ENCODE results near the gene CDH7.

CDH7 gene

GRCh38 chr18:65901522-65901921 is 150.7 kb downstream of the CDH7 start:
- no peak for DNase-seq (ENCODE audit: low read depth, low spot score)
- no peak overlapping the region for H3K27ac ChIP-seq (ENCODE audit: low read length)
- WGBS (ENCODE audit: insufficient coverage, insufficient read length): no CpG with 5 or more reads among the region's 1 CpG
- no peaks in the 10 kb centered on the region for H3K36me3 ChIP-seq (ENCODE audit: control insufficient read depth, insufficient read depth, low read length)
- H3K9me3 ChIP-seq (ENCODE audit: control insufficient read depth, insufficient read depth, low read length): no peaks in the 10 kb centered on the region
- no peak overlapping the region for H3K4me3 ChIP-seq (ENCODE audit: low read length)
- no peaks in the 10 kb centered on the region for H3K4me1 ChIP-seq (ENCODE audit: control insufficient read depth, insufficient read depth, low read length)
- peaks cover 14% of the 10 kb centered on the region for H3K27me3 ChIP-seq (ENCODE audit: control insufficient read depth, insufficient read depth, low read length)

- no peaks in the 10 kb centered on the region for H3K9me3 ChIP-seq (ENCODE audit: control insufficient read depth, insufficient read depth, low read length)
- WGBS (ENCODE audit: insufficient coverage, insufficient read length): no CpG with 5 or more reads among the region's 1 CpG
- H3K4me3 ChIP-seq (ENCODE audit: low read length): no peak overlapping the region
- peaks cover 30% of the 10 kb centered on the region for H3K27me3 ChIP-seq (ENCODE audit: control insufficient read depth, insufficient read depth, low read length)
- no peaks in the 10 kb centered on the region for H3K36me3 ChIP-seq (ENCODE audit: control insufficient read depth, insufficient read depth, low read length)
- no peak overlapping the region for H3K27ac ChIP-seq (ENCODE audit: low read length)
- no peak for DNase-seq (ENCODE audit: low read depth, low spot score)
- H3K4me1 ChIP-seq (ENCODE audit: control insufficient read depth, insufficient read depth, low read length): no peaks in the 10 kb centered on the region
Measured at GRCh38 chr18:65906621-65907034, 155.8 kb downstream of the CDH7 start.

- Histone ChIP-seq H3K4me3 (ENCODE audit: low read length) (no peak overlapping the region), H3K27ac (ENCODE audit: low read length) (no peak overlapping the region), H3K9me3 (ENCODE audit: control insufficient read depth, insufficient read depth, low read length) (no peaks in the 10 kb centered on the region), H3K36me3 (ENCODE audit: control insufficient read depth, insufficient read depth, low read length) (no peaks in the 10 kb centered on the region), H3K4me1 (ENCODE audit: control insufficient read depth, insufficient read depth, low read length) (no peaks in the 10 kb centered on the region), H3K27me3 (ENCODE audit: control insufficient read depth, insufficient read depth, low read length) (peaks cover 30% of the 10 kb centered on the region)
- no CpG with 5 or more reads among the region's 2 CpGs for WGBS (ENCODE audit: insufficient coverage, insufficient read length)
- no peak for DNase-seq (ENCODE audit: low read depth, low spot score)
Measured at GRCh38 chr18:65907281-65907680, 156.5 kb downstream of the CDH7 start.

- Histone ChIP-seq H3K4me1 (ENCODE audit: control insufficient read depth, insufficient read depth, low read length) (no peaks in the 10 kb centered on the region), H3K27me3 (ENCODE audit: control insufficient read depth, insufficient read depth, low read length) (no peaks in the 10 kb centered on the region), H3K36me3 (ENCODE audit: control insufficient read depth, insufficient read depth, low read length) (no peaks in the 10 kb centered on the region), H3K27ac (ENCODE audit: low read length) (no peak overlapping the region), H3K9me3 (ENCODE audit: control insufficient read depth, insufficient read depth, low read length) (no peaks in the 10 kb centered on the region), H3K4me3 (ENCODE audit: low read length) (no peak overlapping the region)
- no peak for DNase-seq (ENCODE audit: low read depth, low spot score)
- WGBS (ENCODE audit: insufficient coverage, insufficient read length): no CpG with 5 or more reads among the region's 3 CpGs
Measured at GRCh38 chr18:65919018-65919417, 168.2 kb downstream of the CDH7 start.

GRCh38 chr18:65919663-65920062 is 168.9 kb downstream of the CDH7 start:
- no CpG with 5 or more reads among the region's 3 CpGs for WGBS (ENCODE audit: insufficient coverage, insufficient read length)
- no peaks in the 10 kb centered on the region for H3K27me3 ChIP-seq (ENCODE audit: control insufficient read depth, insufficient read depth, low read length)
- H3K4me3 ChIP-seq (ENCODE audit: low read length): no peak overlapping the region
- no peaks in the 10 kb centered on the region for H3K9me3 ChIP-seq (ENCODE audit: control insufficient read depth, insufficient read depth, low read length)
- DNase-seq (ENCODE audit: low read depth, low spot score): no peak
- H3K27ac ChIP-seq (ENCODE audit: low read length): no peak overlapping the region
- no peaks in the 10 kb centered on the region for H3K36me3 ChIP-seq (ENCODE audit: control insufficient read depth, insufficient read depth, low read length)
- H3K4me1 ChIP-seq (ENCODE audit: control insufficient read depth, insufficient read depth, low read length): no peaks in the 10 kb centered on the region

GRCh38 chr18:65922103-65922502 is 171.3 kb downstream of the CDH7 start:
- no peak for DNase-seq (ENCODE audit: low read depth, low spot score)
- no peaks in the 10 kb centered on the region for H3K9me3 ChIP-seq (ENCODE audit: control insufficient read depth, insufficient read depth, low read length)
- H3K4me1 ChIP-seq (ENCODE audit: control insufficient read depth, insufficient read depth, low read length): no peaks in the 10 kb centered on the region
- H3K27ac ChIP-seq (ENCODE audit: low read length): no peak overlapping the region
- no peaks in the 10 kb centered on the region for H3K36me3 ChIP-seq (ENCODE audit: control insufficient read depth, insufficient read depth, low read length)
- H3K27me3 ChIP-seq (ENCODE audit: control insufficient read depth, insufficient read depth, low read length): no peaks in the 10 kb centered on the region
- H3K4me3 ChIP-seq (ENCODE audit: low read length): no peak overlapping the region
- no CpG with 5 or more reads among the region's 1 CpG for WGBS (ENCODE audit: insufficient coverage, insufficient read length)

- DNase-seq (ENCODE audit: low read depth, low spot score): no peak
Measured at GRCh38 chr18:65924904-65925303, 174.1 kb downstream of the CDH7 start.

GRCh38 chr18:65934874-65935273 is 184.1 kb downstream of the CDH7 start:
- WGBS (ENCODE audit: insufficient coverage, insufficient read length): 100% methylated on average over 1 of the region's 2 CpGs
- no peak for DNase-seq (ENCODE audit: low read depth, low spot score)
- no peak overlapping the region for H3K27ac ChIP-seq (ENCODE audit: low read length)

More at GRCh38 chr18:65924904-65925303, 174.1 kb downstream of the CDH7 start:
- H3K36me3 ChIP-seq (ENCODE audit: control insufficient read depth, insufficient read depth, low read length): no peaks in the 10 kb centered on the region
- no peaks in the 10 kb centered on the region for H3K9me3 ChIP-seq (ENCODE audit: control insufficient read depth, insufficient read depth, low read length)
- H3K27ac ChIP-seq (ENCODE audit: low read length): no peak overlapping the region
- no peaks in the 10 kb centered on the region for H3K4me1 ChIP-seq (ENCODE audit: control insufficient read depth, insufficient read depth, low read length)
- no peak overlapping the region for H3K4me3 ChIP-seq (ENCODE audit: low read length)
- no CpG with 5 or more reads among the region's 3 CpGs for WGBS (ENCODE audit: insufficient coverage, insufficient read length)
- H3K27me3 ChIP-seq (ENCODE audit: control insufficient read depth, insufficient read depth, low read length): no peaks in the 10 kb centered on the region

GRCh38 chr18:65936678-65937077 is 185.9 kb downstream of the CDH7 start:
- no peak overlapping the region for H3K27ac ChIP-seq (ENCODE audit: low read length)
- H3K36me3 ChIP-seq (ENCODE audit: control insufficient read depth, insufficient read depth, low read length): no peaks in the 10 kb centered on the region
- H3K4me3 ChIP-seq (ENCODE audit: low read length): no peak overlapping the region
- no CpG with 5 or more reads among the region's 1 CpG for WGBS (ENCODE audit: insufficient coverage, insufficient read length)
- H3K9me3 ChIP-seq (ENCODE audit: control insufficient read depth, insufficient read depth, low read length): no peaks in the 10 kb centered on the region
- no peak for DNase-seq (ENCODE audit: low read depth, low spot score)
- peaks cover 1% of the 10 kb centered on the region; the same call in 1 of the 2 replicates for H3K4me1 ChIP-seq (ENCODE audit: control insufficient read depth, insufficient read depth, low read length)
- no peaks in the 10 kb centered on the region for H3K27me3 ChIP-seq (ENCODE audit: control insufficient read depth, insufficient read depth, low read length)

More at GRCh38 chr18:65934874-65935273, 184.1 kb downstream of the CDH7 start:
- Histone ChIP-seq H3K4me1 (ENCODE audit: control insufficient read depth, insufficient read depth, low read length) (peaks cover 1% of the 10 kb centered on the region; the same call in 1 of the 2 replicates), H3K27me3 (ENCODE audit: control insufficient read depth, insufficient read depth, low read length) (no peaks in the 10 kb centered on the region), H3K36me3 (ENCODE audit: control insufficient read depth, insufficient read depth, low read length) (no peaks in the 10 kb centered on the region), H3K4me3 (ENCODE audit: low read length) (no peak overlapping the region), H3K9me3 (ENCODE audit: control insufficient read depth, insufficient read depth, low read length) (no peaks in the 10 kb centered on the region)

- no peak for DNase-seq (ENCODE audit: low read depth, low spot score)
- H3K4me1 ChIP-seq (ENCODE audit: control insufficient read depth, insufficient read depth, low read length): peaks cover 1% of the 10 kb centered on the region; the same call in 1 of the 2 replicates
- no peak overlapping the region for H3K27ac ChIP-seq (ENCODE audit: low read length)
- no peaks in the 10 kb centered on the region for H3K27me3 ChIP-seq (ENCODE audit: control insufficient read depth, insufficient read depth, low read length)
- H3K36me3 ChIP-seq (ENCODE audit: control insufficient read depth, insufficient read depth, low read length): no peaks in the 10 kb centered on the region
- H3K4me3 ChIP-seq (ENCODE audit: low read length): no peak overlapping the region
- H3K9me3 ChIP-seq (ENCODE audit: control insufficient read depth, insufficient read depth, low read length): no peaks in the 10 kb centered on the region
Measured at GRCh38 chr18:65937180-65937579, 186.4 kb downstream of the CDH7 start.

GRCh38 chr18:65938592-65939372 is 188.0 kb downstream of the CDH7 start:
- no peaks in the 10 kb centered on the region for H3K9me3 ChIP-seq (ENCODE audit: control insufficient read depth, insufficient read depth, low read length)
- no peaks in the 10 kb centered on the region for H3K36me3 ChIP-seq (ENCODE audit: control insufficient read depth, insufficient read depth, low read length)
- DNase-seq (ENCODE audit: low read depth, low spot score): peak; percentile 80
- H3K27me3 ChIP-seq (ENCODE audit: control insufficient read depth, insufficient read depth, low read length): no peaks in the 10 kb centered on the region
- H3K4me3 ChIP-seq (ENCODE audit: low read length): no peak overlapping the region
- H3K27ac ChIP-seq (ENCODE audit: low read length): no peak overlapping the region
- peaks cover 3% of the 10 kb centered on the region for H3K4me1 ChIP-seq (ENCODE audit: control insufficient read depth, insufficient read depth, low read length)
- no CpG with 5 or more reads among the region's 4 CpGs for WGBS (ENCODE audit: insufficient coverage, insufficient read length)
